Measurements from ENCODE around the gene TRAF4.

TRAF4 gene

DNA sequence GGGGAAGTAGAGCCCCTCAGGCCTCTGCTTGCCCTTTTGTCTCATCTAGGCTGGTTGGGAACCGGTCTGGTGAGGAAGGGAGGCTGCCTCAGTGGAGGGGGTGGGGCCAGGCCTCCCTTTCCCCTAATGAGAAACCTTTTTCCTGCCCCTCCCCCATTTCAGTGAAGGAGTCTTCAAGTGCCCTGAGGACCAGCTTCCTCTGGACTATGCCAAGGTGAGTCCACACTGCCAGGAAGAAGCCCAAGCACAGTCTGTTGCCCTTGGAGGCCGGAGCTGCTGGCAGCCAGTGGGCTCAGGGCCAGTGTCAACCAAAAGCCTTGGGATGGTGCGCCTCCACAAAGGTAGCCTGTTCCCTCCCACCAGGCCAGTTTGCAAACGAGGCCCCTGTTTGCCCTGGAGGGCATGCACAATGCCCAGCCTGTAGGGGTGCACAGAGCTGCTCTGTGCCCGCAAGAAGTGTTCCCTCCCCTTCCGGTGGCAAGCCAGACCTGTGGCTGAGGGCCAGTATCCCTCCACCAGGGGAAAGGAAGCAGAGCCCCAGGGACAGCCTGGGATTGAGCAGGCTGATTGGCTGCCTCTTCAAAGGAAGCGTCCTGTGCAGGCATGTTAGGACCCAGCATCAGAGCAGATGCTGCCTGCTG is 3.4 kb downstream of the TRAF4 start:
- CTCF ChIA-PET: interaction anchor here (0.6 to 9.3 kb wide), 4 partner anchors 13 to 103 kb away, joined by 3 to 185 read pairs (median 5); partner anchors contain the start of genes NEK8 and TLCD1
- TF ChIP-seq SP1 (IDR thresholded peaks at IDR 0.05): no peak
- TF ChIP-seq SUZ12 (IDR thresholded peaks at IDR 0.05): no peak
- no peak for TF ChIP-seq FOXK2 (IDR thresholded peaks at IDR 0.05)
- no peak for TF ChIP-seq TARDBP (IDR thresholded peaks at IDR 0.05)
- no peak for TF ChIP-seq ZNF384 (IDR thresholded peaks at IDR 0.05)
- no peak for TF ChIP-seq FOXA1 (IDR thresholded peaks at IDR 0.05)
- TF ChIP-seq PKNOX1 (IDR thresholded peaks at IDR 0.05): no peak
- no peak for TF ChIP-seq ELF4 (IDR thresholded peaks at IDR 0.05)
- TF ChIP-seq FOXM1 (IDR thresholded peaks at IDR 0.05; ENCODE audit: borderline replicate concordance): no peak
- no peak for DNase-seq (ENCODE audit: extremely low spot score)
- POLR2A ChIA-PET: interaction anchor here (0.9 to 17.2 kb wide), 4 partner anchors 16 to 96 kb away, joined by 3 to 409 read pairs (median 7); partner anchors contain the start of genes NEK8, RPL23A and TLCD1

DNA sequence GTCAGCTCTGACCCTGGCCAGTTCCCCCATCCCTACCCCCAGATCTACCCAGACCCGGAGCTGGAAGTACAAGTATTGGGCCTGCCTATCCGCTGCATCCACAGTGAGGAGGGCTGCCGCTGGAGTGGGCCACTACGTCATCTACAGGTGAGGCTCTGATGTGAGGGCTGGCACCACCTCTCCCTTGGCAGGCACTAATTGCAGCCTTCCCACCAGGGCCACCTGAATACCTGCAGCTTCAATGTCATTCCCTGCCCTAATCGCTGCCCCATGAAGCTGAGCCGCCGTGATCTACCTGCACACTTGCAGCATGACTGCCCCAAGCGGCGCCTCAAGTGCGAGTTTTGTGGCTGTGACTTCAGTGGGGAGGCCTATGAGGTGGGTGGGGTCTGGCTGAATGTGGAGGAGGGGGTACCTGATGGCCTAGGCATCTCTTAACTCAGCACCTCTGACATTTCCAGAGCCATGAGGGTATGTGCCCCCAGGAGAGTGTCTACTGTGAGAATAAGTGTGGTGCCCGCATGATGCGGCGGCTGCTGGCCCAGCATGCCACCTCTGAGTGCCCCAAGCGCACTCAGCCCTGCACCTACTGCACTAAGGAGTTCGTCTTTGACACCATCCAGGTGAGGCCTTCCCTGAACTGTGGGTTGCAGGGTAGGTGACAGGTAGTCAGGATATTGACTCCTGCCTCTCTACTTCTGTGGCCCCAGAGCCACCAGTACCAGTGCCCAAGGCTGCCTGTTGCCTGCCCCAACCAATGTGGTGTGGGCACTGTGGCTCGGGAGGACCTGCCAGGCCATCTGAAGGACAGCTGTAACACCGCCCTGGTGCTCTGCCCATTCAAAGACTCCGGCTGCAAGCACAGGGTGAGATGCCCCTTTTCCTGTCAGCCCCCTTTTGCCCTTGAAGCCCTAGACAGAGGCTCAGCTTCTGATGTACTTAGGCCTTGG is 4.3 kb downstream of the TRAF4 start:
- ChIA-PET POLR2A (interaction anchor here (0.7 to 17.2 kb wide), 6 partner anchors 18 to 103 kb away, joined by 3 to 409 read pairs (median 8); partner anchors contain the start of genes BLTP2, FAM222B, NEK8 and RPL23A), CTCF (interaction anchor here (1.6 to 9.3 kb wide), 2 partner anchors 16 to 22 kb away, joined by 6 to 185 read pairs; partner anchors contain the start of genes NEK8 and TLCD1)
- no peak for DNase-seq (ENCODE audit: extremely low spot score)
- TF ChIP-seq FOXK2 (IDR thresholded peaks at IDR 0.05) (no peak), PKNOX1 (IDR thresholded peaks at IDR 0.05) (no peak), FOXM1 (IDR thresholded peaks at IDR 0.05; ENCODE audit: borderline replicate concordance) (no peak), HDGF (IDR thresholded peaks at IDR 0.05; ENCODE audit: borderline replicate concordance) (no peak), BHLHE40 (IDR thresholded peaks at IDR 0.05; ENCODE audit: borderline replicate concordance) (no peak), NFRKB (IDR thresholded peaks at IDR 0.05) (no peak), ZNF384 (IDR thresholded peaks at IDR 0.05) (no peak)

- TF ChIP-seq ARNT (IDR thresholded peaks at IDR 0.05) (no peak), ZNF384 (IDR thresholded peaks at IDR 0.05) (no peak)
- CTCF ChIA-PET: interaction anchor here (0.6 to 9.3 kb wide), 3 partner anchors 13 to 196 kb away, joined by 3 to 185 read pairs (median 5); partner anchors contain the start of genes NEK8, TLCD1 and UNC119
- DNase-seq (ENCODE audit: extremely low spot score): no peak
- POLR2A ChIA-PET: interaction anchor here (0.6 to 17.2 kb wide), 7 partner anchors 18 to 187 kb away, joined by 3 to 409 read pairs (median 4); partner anchors contain the start of genes BLTP2, FAM222B, NEK8 and RPL23A
These were observed 5.2 kb downstream of the TRAF4 start for GRCh38 chr17:28748852-28749515.

DNA sequence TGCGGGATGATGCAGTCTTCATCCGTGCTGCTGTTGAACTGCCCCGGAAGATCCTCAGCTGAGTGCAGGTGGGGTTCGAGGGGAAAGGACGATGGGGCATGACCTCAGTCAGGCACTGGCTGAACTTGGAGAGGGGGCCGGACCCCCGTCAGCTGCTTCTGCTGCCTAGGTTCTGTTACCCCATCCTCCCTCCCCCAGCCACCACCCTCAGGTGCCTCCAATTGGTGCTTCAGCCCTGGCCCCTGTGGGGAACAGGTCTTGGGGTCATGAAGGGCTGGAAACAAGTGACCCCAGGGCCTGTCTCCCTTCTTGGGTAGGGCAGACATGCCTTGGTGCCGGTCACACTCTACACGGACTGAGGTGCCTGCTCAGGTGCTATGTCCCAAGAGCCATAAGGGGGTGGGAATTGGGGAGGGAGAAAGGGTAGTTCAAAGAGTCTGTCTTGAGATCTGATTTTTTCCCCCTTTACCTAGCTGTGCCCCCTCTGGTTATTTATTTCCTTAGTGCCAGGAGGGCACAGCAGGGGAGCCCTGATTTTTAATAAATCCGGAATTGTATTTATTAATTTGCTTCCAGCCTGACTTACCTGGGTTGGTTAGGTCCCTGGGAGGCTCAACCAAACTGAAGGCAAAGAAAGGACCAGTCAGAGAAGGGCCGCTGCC is 5.8 kb downstream of the TRAF4 start:
- ChIA-PET CTCF (interaction anchor here (0.6 to 9.3 kb wide), 12 partner anchors 12 to 197 kb away, joined by 3 to 185 read pairs (median 4); partner anchors contain the start of genes BLTP2, FLOT2, NEK8 and TLCD1), POLR2A (interaction anchor here (0.6 to 17.2 kb wide), 10 partner anchors 9 to 187 kb away, joined by 3 to 409 read pairs (median 4); partner anchors contain the start of genes ERAL1, FAM222B, NEK8 and PROCA1)
- TF ChIP-seq NFRKB (IDR thresholded peaks at IDR 0.05): no peak
- no peak for TF ChIP-seq LEF1 (IDR thresholded peaks at IDR 0.05; ENCODE audit: borderline replicate concordance)
- TF ChIP-seq ELF4 (IDR thresholded peaks at IDR 0.05): no peak
- no peak for TF ChIP-seq CTBP1 (IDR thresholded peaks at IDR 0.05; ENCODE audit: borderline replicate concordance)
- TF ChIP-seq ARNT (IDR thresholded peaks at IDR 0.05): no peak
- no peak for TF ChIP-seq TARDBP (IDR thresholded peaks at IDR 0.05)
- no peak for TF ChIP-seq FOXM1 (IDR thresholded peaks at IDR 0.05; ENCODE audit: borderline replicate concordance)
- no peak for TF ChIP-seq BHLHE40 (IDR thresholded peaks at IDR 0.05; ENCODE audit: borderline replicate concordance)
- TF ChIP-seq FOXK2 (IDR thresholded peaks at IDR 0.05): no peak
- TF ChIP-seq HDGF (IDR thresholded peaks at IDR 0.05; ENCODE audit: borderline replicate concordance): no peak
- no peak for TF ChIP-seq SUZ12 (IDR thresholded peaks at IDR 0.05)
- no peak for TF ChIP-seq FOXA1 (IDR thresholded peaks at IDR 0.05)
- TF ChIP-seq PKNOX1 (IDR thresholded peaks at IDR 0.05): no peak
- TF ChIP-seq ZNF384 (IDR thresholded peaks at IDR 0.05): no peak
- TF ChIP-seq L3MBTL2 (conservative IDR thresholded peaks at IDR 0.05): no peak
- TF ChIP-seq SP1 (IDR thresholded peaks at IDR 0.05): no peak
- no peak for DNase-seq (ENCODE audit: extremely low spot score)

Data from HEK293T (cell line).